ENCODE data around the gene ETFDH.

GRCh38 chr4:158758703-158759102, 86.6 kb downstream of the ETFDH start:
- TF ChIP-seq CTCF (conservative IDR thresholded peaks at IDR 0.05; ENCODE audit: low read length) (no peak), EZH2phosphoT487 (IDR thresholded peaks at IDR 0.05; ENCODE audit: borderline replicate concordance) (no peak)

Measured in Loucy (cell line).